Measurements from ENCODE around the gene PCDH1.

- TF ChIP-seq CTCF (IDR thresholded peaks at IDR 0.05; ENCODE audit: low read depth, low read length) (no peak), EZH2phosphoT487 (IDR thresholded peaks at IDR 0.05; ENCODE audit: low read depth) (no peak)
These were observed 65.7 kb downstream of the PCDH1 start for GRCh38 chr5:141812512-141812911.

Measured in OCI-LY3 (cell line).